ENCODE measurements around the gene ABCD1. TPM values are rescaled to one million over a fixed set of nuclear protein-coding genes. Genes with fewer than 3 reads are reported as not detected.
"Not testable (repeated sequence)": the region's sequence is repeated elsewhere in the genome, so short reads cannot be mapped to it uniquely, and the experiment has no call there.

ABCD1 gene
- 3.7 TPM for total RNA-seq

GRCh38 chrX:153724252-153725038 is at the start of gene ABCD1, which contains the start of gene BCAP31:
Gene ABCD1, plus strand, starts transcription at chrX:153724856. Its CDS starts 411 bp downstream, at chrX:153725267.
Gene BCAP31, minus strand, starts transcription at chrX:153724387. Its CDS starts 1,143 bp downstream, at chrX:153723244.
- peak; percentile 90 to 94 for DNase-seq (ENCODE audit: low spot score in 2 of 2)
- FAIRE-seq = no peak

DNA sequence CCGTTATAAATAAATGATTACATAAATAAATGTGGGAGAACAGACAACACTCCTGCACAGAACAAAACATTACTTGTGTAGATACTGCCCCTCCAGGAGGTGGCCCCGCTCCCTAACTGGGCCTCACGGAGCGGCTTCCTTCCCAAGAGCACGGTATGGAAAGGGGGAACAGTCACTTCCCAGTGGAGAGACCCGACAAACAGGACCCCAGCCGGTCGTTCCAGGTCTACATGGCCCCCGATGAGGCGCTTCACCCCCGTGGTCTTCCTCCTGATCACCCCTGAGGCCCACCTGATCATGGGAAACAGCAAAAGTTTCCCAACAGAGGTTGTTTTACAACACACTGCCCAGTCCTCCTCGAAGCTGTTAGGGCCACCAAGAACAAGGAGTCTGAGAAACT is 43.5 kb upstream of the ABCD1 start:
- DNase-seq (ENCODE audit: low spot score in 2 of 2) = no peak
- no peak for FAIRE-seq

- not testable (repeated sequence) for FAIRE-seq; DNase-seq (ENCODE audit: low spot score in 2 of 2)
These were observed 41.2 kb upstream of the ABCD1 start for GRCh38 chrX:153683486-153683885.

- no peak for DNase-seq (ENCODE audit: low spot score in 2 of 2)
- FAIRE-seq = no peak
These were observed 40.0 kb upstream of the ABCD1 start for GRCh38 chrX:153684467-153685155.

DNA sequence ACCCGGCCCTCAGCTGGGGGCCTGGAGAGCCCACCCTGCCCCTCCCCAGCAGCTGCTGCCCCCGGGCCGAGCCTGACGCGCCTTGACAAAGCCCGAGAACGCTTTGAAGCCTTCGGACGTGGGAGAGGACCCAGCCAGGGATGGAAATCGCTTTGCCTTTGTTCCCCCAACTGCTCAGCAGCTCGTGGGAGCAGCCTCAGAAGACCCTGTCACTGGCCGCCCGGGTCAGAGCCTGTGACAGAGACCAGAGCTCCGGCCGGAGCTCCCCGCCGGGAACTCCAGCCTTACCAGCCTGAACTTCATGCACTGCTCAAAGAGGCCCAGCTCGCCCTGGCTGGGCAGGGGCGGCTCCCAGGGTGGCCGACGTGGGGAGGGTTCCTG is 39.5 kb upstream of the ABCD1 start:
- FAIRE-seq = no peak
- DNase-seq (ENCODE audit: low spot score in 2 of 2) = no peak

DNA sequence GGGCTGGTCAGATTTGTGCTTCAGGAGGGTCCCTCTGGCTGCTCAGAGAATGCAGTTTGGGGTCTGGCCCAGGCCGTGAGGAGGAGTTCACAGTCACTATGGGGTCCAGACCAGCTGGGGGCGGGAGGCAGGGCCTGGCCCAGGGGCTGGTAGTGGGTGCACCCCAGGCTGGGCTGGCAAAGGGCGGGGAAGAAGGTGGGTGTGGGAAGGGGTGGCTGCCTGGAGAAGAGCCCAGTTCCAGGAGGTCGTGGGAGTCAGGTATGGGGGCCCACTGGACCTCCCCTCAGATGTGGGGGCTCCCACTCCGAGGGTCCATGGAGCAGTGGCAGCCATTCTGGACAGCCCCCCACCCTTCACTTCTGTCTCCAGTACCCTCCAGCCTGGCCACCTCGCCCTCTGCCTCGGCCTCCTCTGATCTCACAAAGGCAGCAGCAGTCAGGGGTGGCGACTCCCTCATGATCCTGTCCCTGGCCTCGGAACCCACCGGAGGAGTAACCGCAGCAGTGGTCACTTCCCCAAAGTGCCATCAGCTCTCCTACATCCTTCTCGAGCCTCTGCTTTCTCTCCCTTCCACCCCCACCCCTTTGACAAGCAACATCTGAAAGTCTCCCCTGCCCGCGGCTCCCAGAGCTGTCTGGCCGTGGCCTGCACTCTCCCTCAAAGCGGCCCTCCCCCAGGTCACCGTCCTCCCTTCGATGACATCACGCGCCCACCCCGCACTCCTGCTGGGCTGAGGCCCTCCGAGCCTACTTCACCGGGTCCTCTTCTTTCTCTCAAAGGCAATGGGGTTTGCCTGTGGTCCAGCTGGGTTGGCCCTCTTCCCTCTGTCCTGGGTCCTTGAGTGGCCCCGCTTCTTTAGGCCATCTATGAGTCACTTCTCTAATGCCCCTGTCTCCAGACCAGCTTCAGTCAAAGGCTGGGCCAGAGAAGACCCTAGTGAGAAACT is 38.6 kb upstream of the ABCD1 start:
- DNase-seq (ENCODE audit: low spot score in 2 of 2) (no peak), FAIRE-seq (no peak)

DNA sequence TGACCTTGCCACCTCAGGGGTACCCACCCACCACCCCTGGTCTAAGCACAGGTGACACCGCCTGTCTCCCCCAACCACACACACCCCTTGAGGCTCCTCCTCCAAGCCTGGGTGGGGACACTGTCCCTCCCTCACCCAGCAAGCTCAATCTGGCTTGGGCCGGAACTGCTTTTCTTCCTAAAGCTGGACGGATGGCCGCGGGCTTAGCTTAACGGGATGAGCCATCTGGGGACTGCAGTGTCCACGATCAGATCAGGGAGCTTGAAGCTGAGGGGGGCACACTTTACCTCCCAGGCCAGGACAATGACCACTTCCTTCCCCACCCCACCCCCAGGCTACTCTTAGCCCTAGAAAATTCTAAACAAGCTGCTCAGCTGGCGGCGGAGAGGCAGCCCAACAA is 37.9 kb upstream of the ABCD1 start:
- FAIRE-seq (no peak), DNase-seq (ENCODE audit: low spot score in 2 of 2) (no peak)

DNA sequence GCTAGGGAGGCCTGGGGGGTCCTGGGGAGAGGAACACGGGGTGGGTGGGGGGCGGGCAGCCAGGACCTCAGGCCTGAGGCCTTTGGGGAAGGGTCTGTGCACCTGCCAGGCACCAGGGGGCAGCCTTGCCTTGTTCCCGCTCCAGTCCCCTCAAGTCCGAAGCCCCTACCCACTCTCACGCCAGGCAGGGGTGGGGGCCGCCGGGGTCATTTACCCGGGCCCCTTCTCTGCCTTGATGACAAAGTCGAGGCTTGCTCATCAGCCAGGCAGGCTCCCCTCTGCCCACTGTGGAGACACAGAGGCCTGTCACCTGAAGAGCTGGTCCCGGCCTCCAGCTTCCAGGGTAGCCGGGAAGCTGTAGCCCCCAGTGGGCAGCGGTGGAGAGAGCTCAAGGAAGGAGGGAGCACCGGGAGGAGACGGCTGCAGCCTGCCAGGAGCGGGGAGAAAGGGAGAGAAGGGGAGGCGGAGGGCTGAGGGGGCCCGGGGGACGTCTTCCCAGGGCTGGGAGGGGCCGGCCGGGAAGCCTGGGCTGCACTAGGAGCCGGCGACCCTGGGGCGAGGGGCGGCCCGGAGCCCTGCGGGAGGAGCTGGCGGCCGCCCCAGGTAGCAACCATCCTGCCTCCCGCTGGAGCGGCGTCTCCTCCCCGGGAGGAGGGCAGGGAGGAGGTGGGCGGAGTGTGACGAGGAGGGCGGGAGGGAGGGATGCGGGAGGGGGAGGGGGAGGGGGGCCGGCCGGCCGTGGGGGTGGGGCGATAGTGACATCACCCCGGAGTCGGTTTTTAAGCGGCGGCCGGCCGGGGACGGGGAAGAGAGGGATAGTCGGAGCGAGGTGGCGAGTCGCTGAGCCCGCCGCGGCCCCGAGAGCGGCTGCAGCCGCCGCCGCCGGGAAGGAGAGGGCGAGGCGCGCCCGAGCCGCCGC is 37.3 kb upstream of the ABCD1 start, which contains the start of gene SLC6A8:
Gene SLC6A8, plus strand, starts transcription at position 806 of the 919 bp plus-strand sequence. CDS start 649 bp downstream, outside the sequence.
- no peak for FAIRE-seq

GRCh38 chrX:153688071-153688470 is 36.6 kb upstream of the ABCD1 start:
- FAIRE-seq = no peak
- no peak for DNase-seq (ENCODE audit: low spot score in 2 of 2)

More for the DNA sequence above, 37.3 kb upstream of the ABCD1 start, which contains the start of gene SLC6A8:
- peak; percentile 79 to 85 for DNase-seq (ENCODE audit: low spot score in 2 of 2)

DNA sequence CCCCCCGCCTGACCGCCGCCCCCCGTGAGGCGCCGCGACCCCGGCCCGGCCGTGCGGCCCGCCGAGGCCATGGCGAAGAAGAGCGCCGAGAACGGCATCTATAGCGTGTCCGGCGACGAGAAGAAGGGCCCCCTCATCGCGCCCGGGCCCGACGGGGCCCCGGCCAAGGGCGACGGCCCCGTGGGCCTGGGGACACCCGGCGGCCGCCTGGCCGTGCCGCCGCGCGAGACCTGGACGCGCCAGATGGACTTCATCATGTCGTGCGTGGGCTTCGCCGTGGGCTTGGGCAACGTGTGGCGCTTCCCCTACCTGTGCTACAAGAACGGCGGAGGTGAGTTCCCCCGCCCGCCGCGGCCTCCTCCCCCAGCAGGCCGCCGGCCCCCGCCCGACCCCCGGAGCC is 36.1 kb upstream of the ABCD1 start:
- DNase-seq (ENCODE audit: low spot score in 2 of 2) (no peak), FAIRE-seq (no peak)

DNA sequence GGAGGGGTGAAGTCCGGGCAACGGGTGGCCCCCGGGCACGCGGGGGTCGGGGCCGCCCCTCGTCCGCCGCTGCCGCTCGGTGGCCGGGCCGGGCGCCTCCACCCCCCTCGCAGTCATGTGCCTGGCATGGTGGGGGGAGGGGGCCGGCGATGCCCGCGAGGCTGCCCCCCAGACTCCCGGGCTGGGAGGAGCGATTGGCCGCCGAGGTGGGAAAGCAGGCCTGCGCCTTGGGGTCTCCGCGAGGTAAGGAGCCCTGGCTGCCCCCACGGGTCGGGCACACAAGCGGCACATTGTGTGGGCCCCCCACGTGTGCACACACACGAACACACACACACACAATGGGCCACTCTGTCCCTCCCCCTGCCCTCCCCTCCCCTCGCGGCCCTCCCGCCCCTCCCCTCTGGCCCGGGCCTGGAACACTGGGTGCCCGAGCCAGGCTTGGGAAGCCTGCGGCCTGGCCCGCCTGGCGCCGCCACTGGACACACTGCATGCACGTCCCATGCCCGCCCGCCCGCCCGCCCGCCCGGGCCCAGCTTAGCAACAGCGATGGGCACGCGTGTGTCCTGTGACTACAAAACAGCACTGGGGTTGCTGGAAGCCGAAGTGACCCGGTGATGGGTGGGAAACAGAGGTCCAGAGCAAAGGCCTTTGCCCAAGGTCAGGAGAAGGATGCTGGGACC is 35.6 kb upstream of the ABCD1 start:
- no peak for FAIRE-seq
- peak in 1 of 2 donors; percentile 79 for DNase-seq (ENCODE audit: low spot score in 2 of 2)

DNA sequence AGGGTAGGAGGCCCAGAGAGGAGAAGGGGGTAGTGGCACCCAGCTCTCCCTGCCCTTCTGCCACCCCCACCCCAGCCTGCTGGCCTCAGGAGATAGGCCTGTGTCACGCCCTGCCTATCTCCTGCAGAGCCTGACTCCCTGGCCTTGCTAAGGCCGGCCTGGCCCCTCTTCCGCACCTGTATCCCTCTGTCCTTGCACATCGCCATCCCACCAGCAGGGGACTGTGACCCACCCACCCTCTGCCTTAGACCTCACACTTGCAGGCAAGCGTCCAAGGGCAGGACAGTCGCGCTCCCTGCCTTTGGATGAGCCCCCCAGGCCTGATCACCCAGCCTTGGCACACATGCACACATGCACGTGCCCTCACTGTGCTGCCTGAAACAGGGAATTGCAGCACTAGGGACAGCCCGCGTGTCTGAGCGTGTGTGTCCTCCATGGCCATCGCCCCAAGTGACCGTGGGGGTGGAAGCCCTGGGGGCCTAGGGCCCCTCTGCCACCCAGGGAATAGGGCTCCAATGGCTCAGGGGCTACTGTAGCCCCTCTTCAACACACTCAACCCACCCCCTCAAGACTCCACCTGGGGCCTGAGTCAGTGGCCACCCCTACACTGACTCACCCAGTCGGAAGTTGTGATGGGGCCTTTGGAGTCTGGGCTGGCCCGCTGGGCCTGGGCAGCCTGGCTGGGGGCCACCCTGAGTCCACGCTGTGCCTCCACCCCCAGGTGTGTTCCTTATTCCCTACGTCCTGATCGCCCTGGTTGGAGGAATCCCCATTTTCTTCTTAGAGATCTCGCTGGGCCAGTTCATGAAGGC is 34.8 kb upstream of the ABCD1 start:
- DNase-seq (ENCODE audit: low spot score in 2 of 2) (no peak), FAIRE-seq (no peak)

DNA sequence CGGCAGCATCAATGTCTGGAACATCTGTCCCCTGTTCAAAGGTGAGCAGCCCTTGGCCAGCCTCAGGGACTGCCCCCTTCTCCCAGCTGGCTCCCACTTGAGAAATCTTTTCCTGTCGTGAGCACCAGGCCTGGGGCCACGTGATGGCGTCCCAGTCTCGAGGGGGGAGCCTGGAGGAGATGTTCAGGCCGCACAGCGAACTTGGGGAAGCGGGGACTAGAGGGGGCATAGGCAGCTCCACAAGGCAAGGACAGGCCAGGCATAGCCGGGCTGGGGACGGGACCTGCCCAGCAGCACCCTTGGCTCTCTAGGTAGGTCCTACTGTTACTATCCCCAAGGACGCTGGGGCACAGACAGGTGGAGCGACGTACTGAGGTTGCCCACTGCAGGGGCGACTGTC is 34.2 kb upstream of the ABCD1 start:
- FAIRE-seq = no peak
- DNase-seq (ENCODE audit: low spot score in 2 of 2) = no peak

DNA sequence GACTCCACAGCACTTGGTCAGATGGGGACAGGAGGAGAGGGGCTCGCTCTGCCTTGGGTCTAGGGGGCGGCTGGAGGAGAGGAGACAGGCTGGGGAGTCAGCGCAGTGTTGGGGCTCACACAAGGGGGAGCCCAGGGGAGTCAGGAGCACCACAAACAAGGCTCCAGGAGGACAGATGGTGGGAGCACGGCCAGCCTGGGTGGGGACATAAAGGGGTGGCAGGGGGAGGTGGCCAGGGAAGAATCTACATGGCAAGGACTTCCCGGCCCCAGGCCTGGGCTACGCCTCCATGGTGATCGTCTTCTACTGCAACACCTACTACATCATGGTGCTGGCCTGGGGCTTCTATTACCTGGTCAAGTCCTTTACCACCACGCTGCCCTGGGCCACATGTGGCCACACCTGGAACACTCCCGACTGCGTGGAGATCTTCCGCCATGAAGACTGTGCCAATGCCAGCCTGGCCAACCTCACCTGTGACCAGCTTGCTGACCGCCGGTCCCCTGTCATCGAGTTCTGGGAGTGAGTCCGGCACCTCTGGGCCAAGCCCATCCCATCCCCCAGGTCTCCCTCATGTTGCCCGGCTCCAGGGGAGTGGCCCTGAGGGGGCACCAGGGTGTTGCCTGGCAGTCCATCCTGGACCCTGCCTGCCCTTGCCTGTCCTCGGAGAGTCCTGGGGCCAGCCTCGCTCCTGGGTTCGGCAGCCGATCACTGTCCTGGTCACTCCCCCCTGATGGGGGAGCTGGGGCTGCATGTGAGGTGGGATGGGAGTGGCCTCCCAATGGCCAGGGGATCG is 33.4 kb upstream of the ABCD1 start:
- not testable (repeated sequence) for DNase-seq (ENCODE audit: low spot score in 2 of 2); FAIRE-seq

DNA sequence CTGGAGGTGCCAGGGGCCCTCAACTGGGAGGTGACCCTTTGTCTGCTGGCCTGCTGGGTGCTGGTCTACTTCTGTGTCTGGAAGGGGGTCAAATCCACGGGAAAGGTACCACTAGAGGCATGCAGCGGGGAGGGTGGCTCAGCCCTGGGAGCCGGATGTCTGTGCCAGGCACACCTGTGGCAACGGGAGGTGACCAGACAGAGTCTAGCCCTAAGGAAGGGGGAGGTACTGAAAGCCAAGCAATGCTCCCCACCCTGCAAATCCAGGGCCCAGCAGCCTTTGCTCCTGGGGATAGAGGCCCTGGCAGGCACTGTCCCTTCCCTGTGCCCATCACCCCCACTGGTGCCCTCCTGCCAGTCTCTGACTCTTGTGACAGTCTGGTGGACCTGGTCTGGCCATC is 32.7 kb upstream of the ABCD1 start:
- DNase-seq (ENCODE audit: low spot score in 2 of 2) = no peak
- no peak for FAIRE-seq

DNA sequence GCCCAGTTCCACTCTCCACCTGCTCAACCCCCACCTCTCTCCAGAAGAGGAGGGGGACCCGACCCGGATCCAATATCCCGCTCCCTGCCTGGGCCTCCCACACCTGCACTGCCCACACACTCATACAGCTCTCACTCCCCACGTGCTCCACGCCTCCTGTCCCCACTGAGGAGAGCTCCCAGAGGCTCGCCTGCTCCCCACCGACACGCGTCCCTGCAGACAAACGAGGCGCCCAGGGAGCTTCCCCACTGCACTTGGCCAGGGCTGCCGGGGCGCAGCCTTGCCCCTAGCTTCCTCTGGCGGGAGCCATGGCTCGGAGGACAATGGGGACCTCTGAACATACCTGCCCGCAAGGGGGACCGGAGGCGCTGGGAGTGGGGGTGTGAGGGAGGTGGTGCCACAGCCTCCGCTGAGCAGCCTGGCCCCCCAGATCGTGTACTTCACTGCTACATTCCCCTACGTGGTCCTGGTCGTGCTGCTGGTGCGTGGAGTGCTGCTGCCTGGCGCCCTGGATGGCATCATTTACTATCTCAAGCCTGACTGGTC is 32.0 kb upstream of the ABCD1 start:
- FAIRE-seq = no peak

More for the DNA sequence above, 32.0 kb upstream of the ABCD1 start:
- DNase-seq (ENCODE audit: low spot score in 2 of 2) = no peak

All from frontal cortex (tissue), 4 donors.